Ishikawa (cell line): Measurements from ENCODE around the gene NTN5.

Experiments used
- CEBPB ChIP-seq: IDR thresholded peaks from 2 replicates; pipeline ENCODE4 v1.6.1; 2012
- CREB1 ChIP-seq: IDR thresholded peaks from 2 replicates; pipeline ENCODE4 v1.6.1; 2012; ENCODE audit warnings: low read depth
- EGR1 ChIP-seq: IDR thresholded peaks from 2 replicates; pipeline ENCODE4 v1.6.1; 2012
- EP300 ChIP-seq: IDR thresholded peaks from 2 replicates; pipeline ENCODE4 v1.6.1; 2012; ENCODE audit warnings: borderline replicate concordance
- FOXM1 ChIP-seq: IDR thresholded peaks from 2 replicates; pipeline ENCODE4 v1.6.1; 2012; ENCODE audit warnings: low read depth, borderline replicate concordance
- RAD21 ChIP-seq: IDR thresholded peaks from 2 replicates; pipeline ENCODE4 v1.6.1; 2012; ENCODE audit warnings: low read depth
- TAF1 ChIP-seq: IDR thresholded peaks from 2 replicates; pipeline ENCODE4 v1.6.1; 2012; ENCODE audit warnings: low read depth, mild to moderate bottlenecking
- YY1 ChIP-seq: IDR thresholded peaks from 2 replicates; pipeline ENCODE4 v1.6.1; 2012; ENCODE audit warnings: low read depth
- TF ChIP-seq, protein P1 (sequence below): IDR thresholded peaks from 2 replicates; pipeline ENCODE4 v1.6.1; 2012

DNA sequence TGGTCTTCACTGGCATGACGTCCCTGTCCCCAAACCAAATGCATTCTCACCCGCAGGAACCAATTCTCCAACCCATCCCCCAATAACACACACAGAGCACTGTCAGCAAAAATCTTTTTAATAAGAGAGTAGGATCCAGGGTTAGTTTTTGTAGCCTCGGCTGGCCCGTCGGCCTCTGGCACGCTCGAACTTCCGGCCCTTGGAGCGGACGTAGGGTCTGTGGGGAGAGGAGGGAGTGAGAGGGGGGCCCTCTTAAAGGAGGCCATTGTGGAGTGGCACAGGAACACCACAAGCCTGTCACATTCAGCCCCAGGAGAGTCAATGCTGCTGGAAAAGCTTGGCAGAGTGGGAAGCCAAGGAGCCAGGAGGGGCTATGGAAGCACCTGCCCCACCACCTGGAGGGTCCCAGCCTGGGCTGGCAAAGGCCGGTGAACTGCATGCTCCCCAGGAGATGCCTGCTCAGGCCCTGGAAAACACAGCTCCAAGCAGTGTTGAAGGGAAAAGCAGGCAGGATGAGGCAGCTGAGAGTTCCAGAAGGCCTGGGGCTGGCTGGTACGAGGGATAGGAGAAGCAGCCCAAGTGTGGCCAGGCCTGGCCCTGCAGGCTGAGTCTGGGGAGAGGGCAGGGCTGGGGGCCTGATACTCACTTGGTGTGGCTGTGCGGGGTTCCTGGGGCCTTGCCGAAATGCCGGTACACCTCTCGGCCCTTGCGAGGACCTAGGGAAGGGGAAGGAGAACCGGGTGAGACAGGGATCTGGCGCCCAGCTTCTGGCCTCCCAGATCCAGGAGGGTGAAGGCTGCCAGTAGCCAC lies 57.4 kb downstream of the NTN5 start:
- TF ChIP-seq TAF1 (no peak), YY1 (no peak), CREB1 (no peak), CEBPB (no peak), RAD21 (no peak), EGR1 (no peak), FOXM1 (no peak), EP300 (no peak)
- TF ChIP-seq, protein P1, sequence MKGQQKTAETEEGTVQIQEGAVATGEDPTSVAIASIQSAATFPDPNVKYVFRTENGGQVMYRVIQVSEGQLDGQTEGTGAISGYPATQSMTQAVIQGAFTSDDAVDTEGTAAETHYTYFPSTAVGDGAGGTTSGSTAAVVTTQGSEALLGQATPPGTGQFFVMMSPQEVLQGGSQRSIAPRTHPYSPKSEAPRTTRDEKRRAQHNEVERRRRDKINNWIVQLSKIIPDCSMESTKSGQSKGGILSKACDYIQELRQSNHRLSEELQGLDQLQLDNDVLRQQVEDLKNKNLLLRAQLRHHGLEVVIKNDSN = no peak
